Amniotic stem cell (primary cell): Measurements from ENCODE around the gene PARD3B.

ENCODE experiments used
- DNase-seq: peaks from one replicate; lab custom pipeline; 2025; lab: John Stamatoyannopoulos, UW

Gene PARD3B

DNA sequence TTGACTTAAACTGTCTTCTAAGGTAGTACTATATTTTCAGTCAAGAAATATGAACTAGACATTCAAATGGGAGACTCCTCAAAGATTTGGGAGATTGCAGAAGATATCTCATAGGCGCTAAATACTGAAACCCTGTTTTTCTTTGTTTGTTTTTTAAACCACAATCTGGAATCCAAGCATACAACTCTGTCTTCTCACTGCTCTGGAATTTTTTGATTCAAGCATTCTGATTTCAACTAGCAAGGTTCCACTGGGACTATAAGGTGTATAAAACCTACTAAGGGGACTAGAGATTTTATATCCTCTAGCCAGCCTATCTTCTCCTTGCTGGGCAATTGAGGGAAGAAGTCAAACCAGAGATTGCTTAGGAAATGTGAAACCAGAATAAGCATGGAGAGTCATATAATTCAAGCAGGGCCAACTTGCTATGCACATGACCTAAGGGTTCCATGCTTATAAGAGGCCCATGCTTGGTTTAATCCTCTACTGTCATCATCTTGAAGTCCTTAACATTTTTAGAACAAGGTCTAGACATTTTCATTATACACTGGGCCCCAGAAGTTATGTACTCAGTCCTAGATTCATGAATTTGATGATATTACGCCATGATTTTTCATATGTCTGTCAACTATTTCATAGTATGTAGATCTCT, 405.5 kb downstream of the PARD3B start:
- peak; percentile 15 for DNase-seq

- DNase-seq = no peak
Observed at GRCh38 chr2:204958371-204958770, 413.1 kb downstream of the PARD3B start.

DNA sequence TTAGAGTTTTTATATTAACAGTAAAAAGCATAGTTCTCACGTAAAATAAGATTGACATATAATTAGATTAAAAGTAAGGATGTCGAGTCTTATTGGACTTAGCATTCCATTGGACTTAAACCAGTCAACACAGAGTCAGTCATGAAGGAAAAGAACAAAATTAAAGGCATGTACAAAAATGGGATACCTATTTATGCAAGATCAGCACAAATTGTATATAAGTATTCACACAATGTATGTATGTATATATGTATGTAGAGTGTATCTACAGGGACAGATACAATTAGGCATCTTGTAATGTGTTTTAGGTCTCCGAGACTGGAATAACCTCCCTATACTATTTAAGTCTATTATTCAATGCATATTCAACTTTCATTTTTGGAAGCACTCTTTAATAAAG, 419.1 kb downstream of the PARD3B start:
- DNase-seq = no peak

GRCh38 chr2:204966245-204966644, 421.0 kb downstream of the PARD3B start:
- DNase-seq = no peak

GRCh38 chr2:204967199-204967960, 422.1 kb downstream of the PARD3B start:
- no peak for DNase-seq

DNA sequence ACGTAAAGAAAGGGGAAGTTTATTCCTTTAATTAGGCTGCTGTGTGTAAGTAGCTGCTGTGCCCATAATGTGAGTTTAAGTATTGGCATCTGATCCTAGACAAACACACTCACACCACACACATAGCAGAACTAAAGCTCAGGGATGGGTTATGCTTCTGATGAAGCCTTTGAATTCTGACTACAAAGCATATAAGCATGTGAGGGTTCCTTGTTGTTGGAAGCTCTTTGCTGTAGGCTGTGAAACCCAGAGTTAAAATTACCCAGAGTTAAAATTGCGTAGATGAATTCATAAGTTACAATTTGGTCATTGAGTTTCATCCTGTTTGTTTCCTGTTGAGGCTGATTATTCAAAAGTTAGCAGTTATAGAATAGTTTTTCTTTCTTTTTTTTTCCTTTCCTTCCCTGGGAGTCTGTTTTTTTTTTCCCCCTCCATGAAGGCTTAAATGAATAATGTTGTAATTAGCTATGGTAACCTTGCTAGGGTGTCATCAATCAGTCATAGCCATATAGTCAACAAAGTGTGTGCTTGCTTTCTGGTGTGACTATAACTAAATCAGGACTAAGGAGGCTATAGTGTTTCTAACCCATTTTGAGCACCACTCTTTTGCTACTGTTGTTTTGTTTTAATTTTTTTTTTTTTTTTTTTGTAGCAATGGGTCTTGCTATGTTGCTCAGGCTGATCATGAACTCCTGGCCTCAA, 426.1 kb downstream of the PARD3B start:
- DNase-seq = no peak

- DNase-seq = no peak
Observed at GRCh38 chr2:204972161-204972560, 426.9 kb downstream of the PARD3B start.

DNA sequence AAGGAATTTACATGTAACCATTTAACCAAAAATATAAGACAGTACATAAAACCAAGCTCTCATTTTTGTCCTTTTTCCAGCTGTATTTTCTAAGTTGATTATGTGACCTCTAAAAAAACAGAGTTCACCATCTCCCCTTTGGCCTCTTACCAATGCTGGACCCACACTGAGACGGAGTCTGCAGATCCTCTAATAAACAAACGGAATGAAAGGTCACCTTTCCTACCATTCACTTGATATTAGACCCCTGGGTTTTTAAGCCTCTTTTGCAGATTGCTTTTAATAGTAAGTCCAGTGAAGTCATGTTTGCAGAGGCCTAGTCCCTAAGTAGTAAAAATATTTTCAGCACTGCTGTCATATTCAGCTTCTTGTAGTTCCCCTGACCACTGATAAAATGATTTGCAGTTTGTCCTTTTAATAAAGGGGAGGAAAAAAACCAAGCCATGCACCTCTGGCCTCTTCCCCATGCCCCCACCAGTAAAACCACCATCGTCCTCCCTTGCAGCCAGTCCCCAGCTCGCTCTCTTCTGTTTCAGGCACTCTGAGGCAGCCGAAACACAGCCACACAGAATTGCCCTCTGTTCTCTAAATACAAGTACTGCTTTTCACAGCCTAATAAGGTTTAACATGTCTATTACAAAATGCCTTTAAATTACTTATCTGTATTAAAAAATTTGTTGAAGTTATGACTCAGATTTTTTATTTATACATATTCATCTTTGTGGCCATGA, 427.5 kb downstream of the PARD3B start:
- no peak for DNase-seq

DNA sequence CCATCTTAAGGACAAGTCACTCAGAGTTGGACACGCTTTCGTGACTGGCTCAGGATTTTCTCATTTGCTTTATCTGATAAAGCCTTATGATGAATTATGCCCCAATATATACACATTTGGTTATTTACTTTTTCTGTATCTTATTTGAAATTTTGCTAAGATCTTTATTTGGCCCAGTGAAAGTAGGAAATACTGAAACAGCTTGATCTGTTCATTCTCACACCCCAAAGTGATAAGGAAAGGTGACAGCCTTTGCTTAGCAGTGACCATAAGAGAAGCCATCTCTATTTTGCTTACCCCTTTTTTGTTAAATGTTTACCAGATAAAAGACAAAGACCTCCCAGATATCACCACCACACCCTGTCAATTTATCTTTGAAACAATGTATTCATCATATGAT, 428.3 kb downstream of the PARD3B start:
- DNase-seq = no peak

- no peak for DNase-seq
Observed at GRCh38 chr2:204974487-204974886, 429.2 kb downstream of the PARD3B start.

DNA sequence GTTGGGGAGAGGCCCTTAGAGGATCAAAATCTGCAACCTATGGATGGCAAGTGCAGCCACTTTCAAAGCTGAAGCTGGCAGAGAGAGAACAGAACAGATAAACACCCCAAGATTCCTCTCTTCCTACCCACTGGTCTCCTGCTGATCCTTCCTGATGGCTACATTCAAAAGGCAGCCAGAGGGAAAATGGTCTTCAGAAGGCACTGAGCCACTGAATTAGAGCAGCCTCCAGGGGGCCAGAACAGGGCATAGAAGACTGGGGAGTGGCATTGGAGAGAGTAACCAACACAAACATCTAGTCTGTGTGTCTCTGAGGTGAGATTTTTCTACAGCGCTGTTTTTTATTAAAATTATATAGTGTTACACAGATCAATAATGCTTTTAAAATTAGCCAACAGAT, 432.6 kb downstream of the PARD3B start:
- no peak for DNase-seq

DNA sequence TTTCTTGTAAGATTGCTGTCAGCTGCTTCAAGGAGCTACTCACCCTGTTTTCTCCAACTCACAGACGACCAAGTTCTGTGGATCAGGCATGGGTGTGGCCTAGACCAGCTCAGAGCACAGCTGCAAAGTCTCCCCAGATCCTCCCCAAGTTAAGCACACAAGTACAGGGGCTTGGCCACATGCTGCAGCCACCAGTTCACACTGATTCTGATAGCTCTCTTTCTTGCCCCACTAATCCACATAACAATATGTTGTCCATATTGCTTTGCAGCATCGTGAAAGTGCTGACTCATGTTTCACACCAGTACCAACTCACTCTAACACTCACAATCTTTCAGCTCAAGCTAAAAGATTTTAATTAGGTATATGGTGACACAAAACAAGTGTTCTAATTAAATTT, 437.0 kb downstream of the PARD3B start:
- no peak for DNase-seq

DNA sequence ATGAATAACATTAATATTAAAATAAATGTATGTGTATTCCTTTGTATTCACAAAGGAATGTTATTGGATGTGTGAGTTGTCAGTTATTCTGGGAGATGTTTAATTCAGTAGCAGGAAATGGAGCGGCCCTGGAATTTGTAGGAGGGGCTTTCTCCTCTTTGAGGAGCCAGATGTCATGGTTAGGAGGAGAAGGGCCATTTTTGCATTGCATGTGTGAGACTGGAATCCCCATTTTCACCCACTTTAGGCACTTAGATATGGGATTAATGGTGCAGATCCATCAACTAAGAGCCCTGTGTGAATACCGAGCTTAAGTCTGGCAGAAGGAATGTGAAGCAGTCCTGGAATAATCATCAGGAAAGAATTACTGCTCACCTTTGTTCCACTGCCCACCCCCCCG, 439.2 kb downstream of the PARD3B start:
- no peak for DNase-seq

- no peak for DNase-seq
Observed at GRCh38 chr2:204986641-204987040, 441.4 kb downstream of the PARD3B start.

DNA sequence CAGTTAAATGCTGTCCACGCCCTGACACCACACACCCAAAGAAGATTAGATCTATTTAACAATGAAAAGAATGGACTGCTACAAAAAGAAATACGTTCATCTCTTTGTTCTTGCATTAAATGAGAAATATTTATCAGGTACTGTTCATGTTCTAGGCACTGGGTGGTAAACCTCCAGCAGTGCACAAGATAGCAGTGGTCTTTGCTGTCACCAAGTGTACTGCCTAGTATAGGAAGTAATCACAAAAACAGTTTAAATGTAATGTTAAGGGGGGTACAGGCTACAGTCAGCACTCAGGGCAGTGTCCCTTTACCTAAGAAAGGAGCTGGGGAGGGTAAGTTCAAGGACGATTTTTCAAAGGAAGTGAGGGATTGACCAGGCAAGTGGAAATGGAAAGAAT, 443.6 kb downstream of the PARD3B start:
- DNase-seq = no peak

- DNase-seq = no peak
Observed at GRCh38 chr2:204989877-204990276, 444.6 kb downstream of the PARD3B start.

DNA sequence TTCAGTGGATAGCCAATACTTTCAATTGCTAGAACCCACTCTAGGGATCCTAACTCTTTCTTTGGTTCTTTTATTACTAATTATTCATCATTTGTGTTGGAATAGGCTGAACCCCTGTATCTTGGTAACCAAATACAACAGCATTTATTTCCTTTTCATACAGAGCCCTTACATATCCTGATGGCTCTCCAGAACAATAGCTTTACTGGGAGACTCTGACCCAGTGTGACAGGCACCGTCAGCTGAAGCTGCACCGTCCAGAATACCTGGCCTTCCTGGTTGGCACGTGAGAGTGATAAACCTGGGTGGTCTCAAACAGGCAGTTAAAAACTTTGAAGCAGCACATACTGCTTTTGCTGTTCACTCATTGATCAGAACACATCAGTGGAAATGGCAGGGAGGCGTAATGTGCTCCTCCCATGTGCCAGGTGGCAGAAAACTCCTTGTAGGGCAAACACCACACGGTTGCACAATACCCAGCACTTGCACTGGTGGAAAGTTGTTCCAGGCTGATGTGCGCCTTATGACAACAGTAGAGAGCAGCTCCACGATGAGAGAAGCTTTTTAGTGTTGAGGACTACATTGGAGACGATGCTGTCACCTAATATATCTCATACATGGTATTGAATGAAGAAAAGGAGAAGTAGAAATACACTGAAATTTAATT, 456.2 kb downstream of the PARD3B start:
- no peak for DNase-seq

DNA sequence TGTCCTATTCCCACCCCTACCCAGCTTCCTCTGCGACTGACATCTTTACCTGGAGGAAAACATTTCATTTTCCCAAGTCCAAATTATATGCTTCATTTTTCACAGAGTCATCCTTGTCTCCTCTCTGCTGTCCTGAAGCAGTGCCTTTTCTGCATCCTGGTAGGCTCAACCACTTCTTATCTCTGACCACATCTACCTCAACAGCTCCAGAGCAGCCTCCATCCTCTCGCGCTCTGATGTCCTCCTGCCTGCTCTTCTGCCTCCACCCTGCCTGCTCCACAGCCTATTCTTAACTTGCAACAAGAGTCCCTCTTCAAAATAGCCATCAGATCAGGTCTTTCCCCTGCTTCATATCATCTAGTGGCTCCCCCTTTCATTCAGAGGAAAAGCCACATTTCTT, 457.1 kb downstream of the PARD3B start:
- no peak for DNase-seq

GRCh38 chr2:205003288-205003687, 458.0 kb downstream of the PARD3B start:
- no peak for DNase-seq

GRCh38 chr2:205010196-205010595, 464.9 kb downstream of the PARD3B start:
- DNase-seq = no peak

DNA sequence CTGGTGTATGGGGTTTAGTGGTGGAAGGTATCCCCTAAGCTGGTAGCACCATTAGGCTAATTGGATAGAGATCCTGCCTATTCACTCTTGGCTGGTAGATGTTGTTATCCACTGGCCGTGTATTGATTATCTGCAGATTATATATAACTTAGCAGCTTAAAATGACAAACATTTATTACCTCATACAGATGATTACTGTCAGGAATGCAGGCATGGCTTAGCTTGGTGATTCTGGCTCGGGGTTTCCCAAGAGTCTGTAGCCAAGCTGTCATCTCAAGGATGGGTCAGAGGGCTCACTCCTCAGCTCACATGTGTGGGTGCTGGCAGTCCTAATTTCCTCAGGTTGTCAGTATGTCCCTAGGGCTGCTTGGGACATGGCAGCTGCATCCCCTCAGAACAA, 465.8 kb downstream of the PARD3B start:
- no peak for DNase-seq

DNA sequence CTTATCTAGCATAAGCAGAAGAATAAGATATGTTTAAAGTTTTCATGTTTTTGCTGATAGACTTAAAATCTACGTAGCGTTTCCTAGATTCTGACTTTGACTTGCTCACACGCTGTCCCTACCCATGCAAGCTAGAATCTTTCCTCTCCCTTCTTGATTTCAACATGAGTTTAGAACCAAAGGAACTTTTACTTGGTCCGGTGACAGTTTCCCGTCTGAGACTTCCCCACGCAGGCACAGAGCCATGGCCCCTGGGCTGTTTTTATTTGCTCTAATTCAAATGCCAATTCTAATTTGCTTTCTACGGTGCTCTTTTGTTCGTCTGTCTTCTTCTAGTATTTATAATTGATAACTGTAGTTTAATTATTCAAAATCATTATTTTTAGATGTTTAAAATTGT, 467.7 kb downstream of the PARD3B start:
- DNase-seq = no peak
